GM19467 (cell line): ENCODE measurements around the gene PHOX2B.
"Not testable (repeated sequence)": the region's sequence is repeated elsewhere in the genome, so short reads cannot be mapped to it uniquely, and the experiment has no call there.

Experiments
- ATAC-seq: cut with Tn5 transposase; IDR thresholded peaks from one replicate; pipeline ENCODE4 v1.9.1; 2021; ENCODE audit warnings: mild to moderate bottlenecking, moderate library complexity; ENCODE audit not compliant: unreplicated experiment

The PHOX2B gene

DNA sequence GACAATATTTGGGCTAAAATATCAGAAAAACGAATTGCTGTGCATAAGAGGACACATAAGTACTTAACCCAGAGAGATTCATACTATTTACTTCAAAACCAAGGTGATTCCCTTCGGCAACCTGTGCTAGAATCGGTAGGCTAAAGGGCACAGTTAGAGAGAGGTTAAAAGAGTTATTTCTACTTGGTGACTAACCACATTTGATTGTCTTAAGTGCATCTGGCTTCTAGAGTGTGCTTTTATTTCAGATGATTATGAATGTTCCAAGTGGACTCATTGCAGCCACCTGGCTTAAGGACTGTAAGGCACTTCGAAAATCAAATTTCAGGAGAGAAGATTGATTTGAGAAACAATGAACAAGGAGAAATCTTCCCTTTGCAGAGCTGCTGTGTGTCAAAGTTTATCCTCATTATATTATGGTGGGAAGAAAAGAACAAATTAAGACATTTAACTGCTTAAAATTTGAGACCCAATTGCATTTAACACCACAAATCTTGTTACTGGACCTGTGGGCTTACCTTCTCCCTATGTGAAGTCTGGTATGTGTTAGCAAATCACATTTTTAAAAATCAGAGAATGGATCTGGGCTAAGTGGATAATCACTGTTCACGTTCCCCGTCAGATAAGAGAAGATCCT is 34.0 kb downstream of the PHOX2B start:
- ATAC-seq: no peak

DNA sequence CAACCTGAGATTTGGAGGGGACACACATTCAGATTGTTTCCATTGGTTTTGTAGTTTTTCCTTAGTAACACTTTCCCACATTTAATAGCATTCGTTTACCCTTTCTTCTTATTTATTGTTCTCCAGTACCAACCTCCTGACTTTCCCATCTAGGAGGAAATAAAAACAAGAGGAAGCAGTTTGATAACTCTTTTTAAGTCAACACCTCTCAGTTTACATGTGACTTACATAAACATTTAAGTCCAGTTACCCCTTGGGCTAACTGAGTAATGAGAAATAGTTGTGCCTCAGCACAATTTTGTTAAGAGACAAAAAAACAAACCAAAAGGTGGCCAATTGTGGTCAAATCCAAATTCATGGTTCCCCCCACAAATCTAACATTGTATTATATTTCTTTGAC is 34.8 kb downstream of the PHOX2B start:
- no peak for ATAC-seq

DNA sequence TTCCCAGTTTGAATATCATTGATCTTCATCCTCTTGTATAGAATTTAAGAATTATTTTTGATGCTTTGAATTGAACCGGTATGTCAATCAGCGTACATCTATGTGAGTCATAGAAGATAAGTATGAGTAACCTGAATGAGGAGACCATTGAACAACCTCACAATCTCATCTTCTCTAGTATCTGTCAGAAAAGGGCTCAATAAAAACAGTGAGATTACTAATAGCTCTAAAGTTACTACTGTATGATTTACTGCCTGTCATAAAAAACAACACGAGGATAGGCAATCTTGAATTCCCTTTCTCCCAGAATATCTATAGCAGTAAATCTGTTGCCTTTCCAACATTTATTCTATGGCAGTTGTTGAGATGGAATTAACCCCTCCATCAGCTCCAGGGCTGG is 36.1 kb downstream of the PHOX2B start:
- ATAC-seq: no peak

DNA sequence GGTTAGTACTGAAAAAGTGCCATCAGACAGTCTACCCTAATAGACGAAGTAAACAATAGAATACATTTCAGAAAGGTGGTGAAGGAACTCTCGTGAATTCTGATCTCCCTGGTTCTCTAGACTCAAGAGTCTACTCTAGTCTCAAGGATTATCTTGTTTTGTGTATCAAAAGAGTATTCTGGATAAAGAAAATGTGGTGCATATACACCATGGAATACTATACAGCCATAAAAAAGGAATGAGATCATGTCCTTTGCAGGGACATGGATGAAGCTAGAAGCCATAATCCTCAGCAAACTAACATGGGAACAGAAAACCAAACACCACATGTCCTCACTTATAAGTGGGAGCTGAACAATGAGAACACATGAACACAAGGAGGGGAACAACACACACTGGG is 36.9 kb downstream of the PHOX2B start:
- not testable (repeated sequence) for ATAC-seq

DNA sequence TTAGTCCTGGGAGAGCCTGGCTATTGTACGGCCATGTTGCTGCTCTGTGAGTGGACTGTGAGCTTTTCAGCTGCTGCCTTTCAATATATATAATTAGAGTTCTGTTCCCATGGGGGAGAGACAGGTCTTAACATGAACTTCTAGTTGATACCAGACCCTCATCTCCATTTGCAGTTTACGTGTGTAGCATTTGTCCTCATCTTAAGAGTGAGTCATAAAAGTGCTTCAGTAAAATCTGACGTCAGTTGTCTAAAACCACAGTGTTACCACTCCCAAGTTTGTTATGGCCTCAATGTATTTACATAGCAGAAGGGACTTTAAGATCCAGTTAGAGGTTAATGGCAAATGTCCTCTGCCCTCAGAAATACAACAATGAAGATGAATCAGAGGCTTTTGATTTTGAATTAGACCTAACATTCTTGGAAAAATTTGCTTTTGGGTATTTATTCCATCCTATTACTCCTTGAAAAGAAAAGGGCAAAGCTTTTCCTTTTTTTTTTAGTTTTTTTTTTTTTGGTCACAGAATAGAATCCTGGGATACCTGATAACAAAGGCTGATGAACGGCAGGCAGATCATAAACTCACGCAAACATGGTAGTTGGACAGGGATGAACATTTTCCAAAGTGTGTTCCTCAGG is 38.6 kb downstream of the PHOX2B start:
- no peak for ATAC-seq

DNA sequence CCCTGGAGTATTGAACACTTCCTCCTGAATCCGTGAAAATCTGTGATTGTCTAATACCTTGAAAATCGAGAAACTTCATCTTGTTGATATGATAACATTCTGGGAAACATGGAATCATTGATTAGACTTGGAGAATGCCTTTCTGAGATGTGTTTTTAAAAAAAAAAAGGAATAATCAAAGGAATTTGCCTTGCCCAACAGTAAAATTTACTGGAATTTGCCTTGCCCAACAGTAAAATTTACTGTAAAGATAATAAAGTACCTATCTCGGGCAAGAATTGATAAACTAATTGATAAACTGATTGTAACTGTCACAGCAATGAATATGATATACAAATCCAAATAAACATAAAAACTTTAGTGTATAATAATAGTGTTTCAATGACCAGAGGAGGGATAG is 44.7 kb downstream of the PHOX2B start:
- no peak for ATAC-seq

DNA sequence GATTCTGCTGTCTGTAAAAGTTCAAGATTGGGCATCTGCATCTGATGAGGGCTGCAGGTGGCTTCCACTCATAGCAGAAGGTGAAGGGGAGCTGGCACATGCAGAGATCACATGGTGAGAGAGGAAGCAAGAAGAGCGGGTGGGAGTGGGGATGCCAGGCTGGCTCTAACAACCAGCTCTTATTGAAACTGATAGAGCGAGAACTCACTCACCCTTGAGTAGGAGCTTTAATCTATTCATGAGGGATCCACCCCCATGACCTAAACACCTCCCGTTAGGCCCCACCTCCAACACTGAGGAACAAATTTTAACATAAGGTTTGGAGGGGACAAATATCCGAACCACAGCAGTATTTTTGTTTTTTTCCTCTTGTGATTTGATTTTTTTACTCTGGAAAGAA is 45.8 kb downstream of the PHOX2B start:
- no peak for ATAC-seq

DNA sequence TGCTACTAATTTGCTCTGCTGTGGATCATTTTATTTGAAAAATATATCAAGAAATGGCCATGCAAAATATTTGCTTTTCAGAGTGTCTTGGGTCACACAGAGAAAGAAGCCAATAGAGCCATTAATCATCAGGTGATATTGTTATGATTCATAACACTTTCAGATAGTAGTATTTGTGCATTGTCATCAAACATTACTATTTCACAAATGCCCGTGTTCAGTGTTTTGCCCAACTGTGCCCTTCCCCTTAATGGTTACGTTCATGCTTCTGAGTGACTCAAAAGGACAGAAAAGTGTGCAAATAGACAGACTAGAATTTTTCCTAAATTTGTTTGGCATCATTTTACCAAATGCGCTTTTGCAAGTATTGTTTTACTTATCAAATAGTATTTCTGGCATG is 46.5 kb downstream of the PHOX2B start:
- ATAC-seq: no peak

DNA sequence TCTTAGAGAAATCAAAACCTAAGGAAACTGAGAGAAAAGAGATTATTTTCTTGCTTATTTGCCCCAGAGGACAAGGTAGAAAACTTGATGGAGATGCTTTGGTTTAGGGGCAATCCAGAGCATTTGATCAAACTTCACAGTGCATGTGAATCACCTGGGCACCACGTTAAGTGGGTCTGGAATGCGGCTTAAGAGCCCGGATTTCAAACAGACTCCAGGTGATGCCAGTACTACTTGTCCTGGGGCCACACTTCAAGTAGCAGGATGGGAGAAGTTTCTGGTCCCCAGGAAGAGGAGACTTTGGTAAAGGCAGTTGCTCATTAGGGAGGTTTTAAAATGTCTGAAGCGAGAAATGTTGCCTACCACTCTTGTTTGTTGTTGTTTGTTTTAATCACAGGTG is 51.8 kb downstream of the PHOX2B start:
- no peak for ATAC-seq

DNA sequence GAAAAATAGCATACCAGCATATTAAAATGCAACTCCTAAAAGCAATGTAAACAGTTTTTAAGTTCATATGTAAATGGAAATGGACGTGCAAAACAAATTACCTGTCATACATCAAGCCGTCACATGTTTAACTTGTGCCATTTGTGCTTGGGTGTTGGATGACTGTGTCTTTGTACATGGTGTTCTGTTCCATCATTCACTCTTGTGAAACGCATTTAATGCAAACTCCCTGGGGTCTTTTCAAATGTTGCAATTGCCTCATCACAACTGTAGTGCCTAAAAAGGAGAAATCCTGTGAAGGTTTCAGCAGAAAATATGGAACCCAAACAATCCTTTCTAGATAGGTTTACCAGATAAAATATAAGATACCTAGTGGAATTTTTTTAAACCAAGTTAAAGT is 52.4 kb downstream of the PHOX2B start:
- no peak for ATAC-seq
